Loucy (cell line): ENCODE data around the gene PJVK.

Experiments used
- H2AFZ ChIP-seq: fragments of 200-600 bp; sonication (generic); 2 replicates; pipeline ENCODE4 v1.6.0; 2016; ENCODE audit warnings: antibody characterized with exemption, mild to moderate bottlenecking, low read length, moderate library complexity
- H3F3A ChIP-seq: fragments of 200-600 bp; 2 replicates; pipeline ENCODE4 v1.6.0; 2016; ENCODE audit warnings: antibody characterized with exemption, low read depth, mild to moderate bottlenecking
- H3K27me3 ChIP-seq: fragments of 200-600 bp; sonication (generic); 2 replicates; pipeline ENCODE4 v1.6.1; 2014; ENCODE audit warnings: low read length, mild to moderate bottlenecking; ENCODE audit not compliant: insufficient read depth, poor library complexity, severe bottlenecking
- H3K36me3 ChIP-seq: fragments of 200-600 bp; sonication (generic); 2 replicates; pipeline ENCODE4 v1.6.1; 2016; ENCODE audit warnings: low read length; ENCODE audit not compliant: insufficient read depth
- H3K4me1 ChIP-seq: fragments of 200-600 bp; sonication (generic); 2 replicates; pipeline ENCODE4 v1.5.1; 2014; ENCODE audit warnings: low read length, mild to moderate bottlenecking; ENCODE audit not compliant: insufficient read depth, poor library complexity, severe bottlenecking
- H3K4me2 ChIP-seq: fragments of 200-600 bp; sonication (generic); 2 replicates; pipeline ENCODE4 v1.6.0; 2014; ENCODE audit warnings: antibody characterized with exemption, low read length, low read depth, mild to moderate bottlenecking; ENCODE audit not compliant: poor library complexity, severe bottlenecking
- H3K4me3 ChIP-seq: fragments of 200-600 bp; sonication (generic); 2 replicates; pipeline ENCODE4 v1.5.1; 2014; ENCODE audit warnings: low read length, mild to moderate bottlenecking, mixed read lengths; ENCODE audit not compliant: poor library complexity, severe bottlenecking
- H3K79me2 ChIP-seq: fragments of 200-600 bp; sonication (generic); 2 replicates; pipeline ENCODE4 v1.6.1; 2014; ENCODE audit warnings: low read length; ENCODE audit not compliant: insufficient read depth
- H3K9ac ChIP-seq: fragments of 200-600 bp; sonication (generic); 2 replicates; pipeline ENCODE4 v1.6.0; 2014; ENCODE audit warnings: mild to moderate bottlenecking, low read depth, low read length, moderate library complexity; ENCODE audit not compliant: poor library complexity, severe bottlenecking
- H3K9me2 ChIP-seq: fragments of 200-600 bp; sonication (generic); replicated peaks from 2 replicates; pipeline ENCODE4 v1.6.1; 2016; ENCODE audit warnings: low read depth, low read length, mixed read lengths
- H3K9me3 ChIP-seq: fragments of 200-600 bp; sonication (generic); 2 replicates; pipeline ENCODE4 v1.6.1; 2014; ENCODE audit warnings: mild to moderate bottlenecking, antibody characterized with exemption, low read length, low read depth; ENCODE audit not compliant: insufficient read depth
- H4K20me1 ChIP-seq: fragments of 200-600 bp; sonication (generic); 2 replicates; pipeline ENCODE4 v1.6.0; 2014; ENCODE audit warnings: antibody characterized with exemption, low read length, mild to moderate bottlenecking; ENCODE audit not compliant: insufficient read depth, poor library complexity, severe bottlenecking
- EZH2phosphoT487 ChIP-seq: fragments of 200-600 bp; IDR thresholded peaks from 2 replicates; pipeline ENCODE4 v1.6.1; 2018; ENCODE audit warnings: antibody characterized with exemption, mild to moderate bottlenecking, moderate library complexity, borderline replicate concordance
- TF ChIP-seq, protein P1 (sequence below): fragments of 200-600 bp; sonication (generic); conservative IDR thresholded peaks from 2 replicates; pipeline ENCODE4 v1.5.1; 2014; ENCODE audit warnings: mild to moderate bottlenecking, antibody characterized with exemption, low read length

PJVK gene

DNA sequence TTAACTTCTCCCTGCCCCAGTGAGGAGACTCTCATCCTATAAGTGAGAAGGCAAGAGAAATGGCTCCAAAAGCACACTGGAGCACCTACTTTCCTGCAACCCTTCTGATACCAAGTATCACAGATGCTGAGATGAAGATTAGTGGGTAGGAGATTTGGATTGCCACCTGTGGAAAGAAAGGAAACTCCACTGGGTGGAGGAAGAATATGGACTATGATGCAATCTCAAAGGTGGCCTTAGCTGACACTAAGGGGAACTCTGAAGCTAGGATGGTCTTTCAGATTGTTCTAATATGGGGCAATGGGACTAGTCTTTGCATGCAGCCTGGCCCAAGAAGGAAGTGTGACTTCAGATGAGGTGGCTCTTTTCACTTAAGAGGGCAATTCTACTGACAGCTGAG lies 21.8 kb upstream of the PJVK start:
- H3F3A ChIP-seq = no peaks in the 10 kb centered on the region
- TF ChIP-seq, protein P1, sequence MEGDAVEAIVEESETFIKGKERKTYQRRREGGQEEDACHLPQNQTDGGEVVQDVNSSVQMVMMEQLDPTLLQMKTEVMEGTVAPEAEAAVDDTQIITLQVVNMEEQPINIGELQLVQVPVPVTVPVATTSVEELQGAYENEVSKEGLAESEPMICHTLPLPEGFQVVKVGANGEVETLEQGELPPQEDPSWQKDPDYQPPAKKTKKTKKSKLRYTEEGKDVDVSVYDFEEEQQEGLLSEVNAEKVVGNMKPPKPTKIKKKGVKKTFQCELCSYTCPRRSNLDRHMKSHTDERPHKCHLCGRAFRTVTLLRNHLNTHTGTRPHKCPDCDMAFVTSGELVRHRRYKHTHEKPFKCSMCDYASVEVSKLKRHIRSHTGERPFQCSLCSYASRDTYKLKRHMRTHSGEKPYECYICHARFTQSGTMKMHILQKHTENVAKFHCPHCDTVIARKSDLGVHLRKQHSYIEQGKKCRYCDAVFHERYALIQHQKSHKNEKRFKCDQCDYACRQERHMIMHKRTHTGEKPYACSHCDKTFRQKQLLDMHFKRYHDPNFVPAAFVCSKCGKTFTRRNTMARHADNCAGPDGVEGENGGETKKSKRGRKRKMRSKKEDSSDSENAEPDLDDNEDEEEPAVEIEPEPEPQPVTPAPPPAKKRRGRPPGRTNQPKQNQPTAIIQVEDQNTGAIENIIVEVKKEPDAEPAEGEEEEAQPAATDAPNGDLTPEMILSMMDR = no peak
- no peak for TF ChIP-seq EZH2phosphoT487
- H3K4me3 ChIP-seq = no peak overlapping the region
- no peaks in the 10 kb centered on the region for H3K9me2 ChIP-seq
- H3K4me1 ChIP-seq = peaks cover 3% of the 10 kb centered on the region
- no peak overlapping the region for H2AFZ ChIP-seq
- no peak overlapping the region for H3K9ac ChIP-seq
- H3K36me3 ChIP-seq = peaks cover 79% of the 10 kb centered on the region; the same call in 1 of the 2 replicates
- H4K20me1 ChIP-seq = no peaks in the 10 kb centered on the region
- H3K4me2 ChIP-seq = no peak overlapping the region
- H3K79me2 ChIP-seq = peaks cover 22% of the 10 kb centered on the region
- H3K9me3 ChIP-seq = no peaks in the 10 kb centered on the region
- no peaks in the 10 kb centered on the region for H3K27me3 ChIP-seq

DNA sequence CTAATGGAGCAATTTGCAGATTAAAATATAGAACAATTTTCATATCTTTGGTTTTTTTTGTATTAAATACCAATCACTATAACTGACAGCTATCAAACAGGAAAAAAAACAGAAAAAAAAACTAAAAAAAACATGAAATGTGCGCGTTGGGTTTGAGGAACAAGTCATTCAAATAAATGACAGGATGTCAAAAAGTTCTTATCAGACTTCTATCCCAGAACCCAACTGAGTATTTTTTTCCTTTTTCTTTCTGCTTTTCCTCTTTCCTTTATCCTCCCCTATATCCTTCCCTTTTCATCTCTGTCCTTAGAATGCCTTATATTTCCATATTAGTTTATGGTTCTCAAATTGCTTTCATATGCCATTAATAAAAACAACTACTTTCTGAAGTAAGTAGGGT lies 14.5 kb upstream of the PJVK start:
- Histone ChIP-seq H3K4me1 (no peaks in the 10 kb centered on the region), H3K9me2 (no peaks in the 10 kb centered on the region), H3K27me3 (no peaks in the 10 kb centered on the region), H3K36me3 (peaks cover 85% of the 10 kb centered on the region), H3K79me2 (no peaks in the 10 kb centered on the region), H3K9ac (no peak overlapping the region), H4K20me1 (no peaks in the 10 kb centered on the region), H3K4me3 (no peak overlapping the region), H3K9me3 (no peaks in the 10 kb centered on the region), H3F3A (no peaks in the 10 kb centered on the region), H3K4me2 (no peak overlapping the region), H2AFZ (no peak overlapping the region)
- no peak for TF ChIP-seq EZH2phosphoT487
- TF ChIP-seq, protein P1 = no peak

DNA sequence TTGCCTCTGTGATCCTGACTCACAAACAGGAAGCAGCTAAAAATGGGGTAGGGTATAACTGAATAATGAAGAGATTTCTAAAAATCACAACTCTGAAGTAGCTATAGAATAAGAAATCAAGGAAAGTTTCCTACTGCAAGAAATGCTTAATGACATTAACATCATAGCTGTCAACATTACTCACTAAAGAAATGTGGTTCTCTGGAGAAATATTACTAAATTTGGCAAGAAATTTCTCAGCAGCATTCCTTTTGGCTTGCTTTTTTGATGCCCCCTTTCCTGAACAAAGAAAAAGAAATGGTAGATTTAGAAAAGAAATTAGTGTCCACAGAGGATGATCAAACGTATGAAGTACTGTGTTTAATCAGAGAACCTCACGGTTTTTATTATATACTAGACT lies 9.8 kb upstream of the PJVK start:
- Histone ChIP-seq H3K9me3 (no peaks in the 10 kb centered on the region), H3K36me3 (peaks cover 71% of the 10 kb centered on the region), H3K9ac (no peak overlapping the region), H2AFZ (no peak overlapping the region), H3K79me2 (0 out of 2 replicates have a peak, but pooled peaks cover 4% of the 10 kb centered on the region), H3K4me3 (no peak overlapping the region), H3K27me3 (no peaks in the 10 kb centered on the region), H3K4me2 (no peak overlapping the region), H3K9me2 (no peaks in the 10 kb centered on the region), H3K4me1 (no peaks in the 10 kb centered on the region), H4K20me1 (no peaks in the 10 kb centered on the region), H3F3A (no peaks in the 10 kb centered on the region)
- no peak for TF ChIP-seq EZH2phosphoT487
- TF ChIP-seq, protein P1 = no peak
